OCI-M1 (cell line): ENCODE data around the gene DNAH2.
A peak's percentile ranks its signal among the peaks of the same experiment; 100 is the strongest.
"Not testable (repeated sequence)": the region's sequence is repeated elsewhere in the genome, so short reads cannot be mapped to it uniquely, and the experiment has no call there.

Experiments used
- DNase-seq: peaks from one replicate; lab custom pipeline; 2025; lab: John Stamatoyannopoulos, UW

The DNAH2 gene

DNA sequence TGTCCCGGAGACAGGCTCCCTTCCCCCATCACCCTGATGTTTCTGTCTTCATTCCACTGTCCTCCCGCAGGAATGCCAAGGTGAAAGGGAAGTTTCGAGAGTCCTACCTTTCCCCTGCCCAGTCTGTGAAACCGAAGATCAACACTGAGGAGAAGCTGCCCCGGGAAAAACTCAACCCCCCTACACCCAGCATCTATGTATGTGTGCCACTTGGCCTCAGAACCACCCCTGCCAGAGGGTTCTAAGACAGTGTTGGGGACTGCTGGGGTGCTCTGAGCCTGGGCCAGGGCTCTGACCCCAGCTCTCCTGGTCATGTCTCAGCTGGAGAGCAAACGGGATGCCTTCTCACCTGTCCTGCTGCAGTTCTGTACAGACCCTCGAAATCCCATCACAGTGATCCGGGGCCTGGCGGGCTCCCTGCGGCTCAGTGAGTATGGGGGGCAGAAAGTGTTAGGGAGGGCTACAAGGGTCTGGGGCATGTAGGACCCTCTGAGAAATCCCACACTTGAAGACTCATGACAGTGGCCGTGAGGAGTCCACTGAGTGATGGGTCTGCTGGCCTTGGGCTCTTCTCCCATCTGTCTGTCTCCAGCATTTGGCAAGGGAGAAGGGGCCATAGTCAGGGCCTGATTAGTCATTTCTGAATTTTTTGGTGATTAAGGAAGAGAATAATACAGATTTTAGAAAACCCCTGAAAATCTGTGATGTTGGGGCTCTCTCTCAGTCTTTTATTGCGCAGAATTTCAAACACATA, 132.4 kb downstream of the DNAH2 start:
- DNase-seq = no peak

DNA sequence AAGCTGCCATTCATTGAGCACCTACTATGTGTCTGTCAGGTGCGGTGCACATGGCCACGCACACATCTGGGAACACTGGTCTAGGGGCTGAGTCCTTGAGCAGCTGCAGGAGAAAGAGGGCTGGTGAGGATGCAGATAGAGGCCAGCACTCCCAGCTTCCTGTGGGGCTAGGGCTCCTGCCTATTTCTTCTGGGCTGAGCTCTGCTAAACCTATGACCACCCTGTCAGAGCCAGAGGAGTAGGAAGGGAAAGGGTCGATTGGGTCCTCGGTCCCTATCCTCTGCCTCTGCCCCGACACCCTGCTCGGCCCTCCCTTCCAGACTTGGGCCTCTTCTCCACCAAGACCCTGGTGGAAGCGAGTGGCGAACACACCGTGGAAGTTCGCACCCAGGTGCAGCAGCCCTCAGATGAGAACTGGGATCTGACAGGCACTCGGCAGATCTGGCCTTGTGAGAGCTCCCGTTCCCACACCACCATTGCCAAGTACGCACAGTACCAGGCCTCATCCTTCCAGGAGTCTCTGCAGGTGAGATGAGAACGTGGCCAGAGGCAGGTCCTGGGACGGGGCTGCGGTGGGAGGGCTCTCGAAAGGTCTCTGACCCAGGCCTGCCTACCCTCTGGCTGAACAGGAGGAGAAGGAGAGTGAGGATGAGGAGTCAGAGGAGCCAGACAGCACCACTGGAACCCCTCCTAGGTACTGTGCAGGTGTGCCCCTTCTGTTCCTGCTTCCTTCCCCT, 133.3 kb downstream of the DNAH2 start:
- DNase-seq = no peak

- DNase-seq = peak; percentile 82
Measured at GRCh38 chr17:7851438-7852261, 134.1 kb downstream of the DNAH2 start.

DNA sequence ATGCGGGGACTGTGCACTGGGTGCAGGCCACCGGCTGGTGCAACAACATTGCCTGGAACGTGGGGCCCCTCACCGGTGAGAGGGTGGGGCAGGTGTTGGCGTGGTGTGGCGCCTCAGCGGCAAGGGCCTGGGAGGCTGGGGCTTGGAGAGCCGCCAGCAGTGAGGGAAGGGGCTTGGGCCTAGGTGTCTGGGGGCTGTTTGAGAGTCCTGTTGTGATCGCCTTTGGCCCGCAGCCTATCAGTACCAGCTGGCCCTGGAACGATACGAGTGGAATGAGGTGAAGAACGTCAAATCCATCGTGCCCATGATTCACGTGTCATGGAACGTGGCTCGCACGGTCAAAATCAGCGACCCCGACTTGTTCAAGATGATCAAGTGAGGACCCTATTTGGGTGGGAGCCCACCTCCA, 134.7 kb downstream of the DNAH2 start:
- no peak for DNase-seq

DNA sequence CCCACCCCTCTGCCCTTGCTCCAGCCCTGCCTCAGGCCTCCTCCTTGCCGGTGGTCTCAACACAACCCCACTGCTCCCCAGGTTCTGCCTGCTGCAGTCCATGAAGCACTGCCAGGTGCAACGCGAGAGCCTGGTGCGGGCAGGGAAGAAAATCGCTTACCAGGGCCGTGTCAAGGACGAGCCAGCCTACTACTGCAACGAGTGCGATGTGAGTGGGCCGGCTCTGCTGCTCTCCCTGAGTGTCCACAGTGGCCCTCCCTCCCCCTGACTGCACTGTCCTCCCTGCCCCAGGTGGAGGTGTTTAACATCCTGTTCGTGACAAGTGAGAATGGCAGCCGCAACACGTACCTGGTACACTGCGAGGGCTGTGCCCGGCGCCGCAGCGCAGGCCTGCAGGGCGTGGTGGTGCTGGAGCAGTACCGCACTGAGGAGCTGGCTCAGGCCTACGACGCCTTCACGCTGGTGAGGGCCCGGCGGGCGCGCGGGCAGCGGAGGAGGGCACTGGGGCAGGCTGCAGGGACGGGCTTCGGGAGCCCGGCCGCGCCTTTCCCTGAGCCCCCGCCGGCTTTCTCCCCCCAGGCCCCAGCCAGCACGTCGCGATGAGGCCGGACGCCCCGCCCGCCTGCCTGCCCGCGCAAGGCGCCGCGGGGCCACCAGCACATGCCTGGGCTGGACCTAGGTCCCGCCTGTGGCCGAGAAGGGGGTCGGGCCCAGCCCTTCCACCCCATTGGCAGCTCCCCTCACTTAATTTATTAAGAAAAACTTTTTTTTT, 135.6 kb downstream of the DNAH2 start:
- DNase-seq = no peak

GRCh38 chr17:7853691-7854038, 136.1 kb downstream of the DNAH2 start:
- DNase-seq = no peak

DNA sequence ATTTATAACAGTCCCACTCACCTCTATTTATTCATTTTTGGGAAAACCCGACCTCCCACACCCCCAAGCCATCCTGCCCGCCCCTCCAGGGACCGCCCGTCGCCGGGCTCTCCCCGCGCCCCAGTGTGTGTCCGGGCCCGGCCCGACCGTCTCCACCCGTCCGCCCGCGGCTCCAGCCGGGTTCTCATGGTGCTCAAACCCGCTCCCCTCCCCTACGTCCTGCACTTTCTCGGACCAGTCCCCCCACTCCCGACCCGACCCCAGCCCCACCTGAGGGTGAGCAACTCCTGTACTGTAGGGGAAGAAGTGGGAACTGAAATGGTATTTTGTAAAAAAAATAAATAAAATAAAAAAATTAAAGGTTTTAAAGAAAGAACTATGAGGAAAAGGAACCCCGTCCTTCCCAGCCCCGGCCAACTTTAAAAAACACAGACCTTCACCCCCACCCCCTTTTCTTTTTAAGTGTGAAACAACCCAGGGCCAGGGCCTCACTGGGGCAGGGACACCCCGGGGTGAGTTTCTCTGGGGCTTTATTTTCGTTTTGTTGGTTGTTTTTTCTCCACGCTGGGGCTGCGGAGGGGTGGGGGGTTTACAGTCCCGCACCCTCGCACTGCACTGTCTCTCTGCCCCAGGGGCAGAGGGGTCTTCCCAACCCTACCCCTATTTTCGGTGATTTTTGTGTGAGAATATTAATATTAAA, 136.7 kb downstream of the DNAH2 start:
- no peak for DNase-seq

GRCh38 chr17:7854851-7855659, 137.5 kb downstream of the DNAH2 start, which contains the start of gene TMEM88:
TMEM88 (plus strand) TSS chr17:7855066; CDS start chr17:7855075, 9 bp downstream.
- DNase-seq = no peak

DNA sequence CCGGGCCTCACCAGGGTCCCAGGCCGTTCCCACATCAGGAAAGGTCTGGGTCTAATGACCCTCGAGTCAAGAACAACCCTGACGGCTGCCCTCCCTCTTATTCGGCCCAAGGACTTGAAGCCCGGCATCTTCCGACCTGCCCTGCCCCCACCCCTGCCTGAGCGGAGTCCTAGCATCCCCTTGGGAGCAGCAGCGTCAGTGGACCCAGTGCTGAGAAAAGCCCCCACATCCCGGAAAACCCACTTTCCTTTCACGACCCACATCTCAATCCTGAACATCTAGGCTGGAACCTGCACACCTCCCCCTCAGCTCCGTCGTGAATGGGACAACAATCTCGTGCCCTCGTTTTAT, 138.1 kb downstream of the DNAH2 start:
- no peak for DNase-seq

DNA sequence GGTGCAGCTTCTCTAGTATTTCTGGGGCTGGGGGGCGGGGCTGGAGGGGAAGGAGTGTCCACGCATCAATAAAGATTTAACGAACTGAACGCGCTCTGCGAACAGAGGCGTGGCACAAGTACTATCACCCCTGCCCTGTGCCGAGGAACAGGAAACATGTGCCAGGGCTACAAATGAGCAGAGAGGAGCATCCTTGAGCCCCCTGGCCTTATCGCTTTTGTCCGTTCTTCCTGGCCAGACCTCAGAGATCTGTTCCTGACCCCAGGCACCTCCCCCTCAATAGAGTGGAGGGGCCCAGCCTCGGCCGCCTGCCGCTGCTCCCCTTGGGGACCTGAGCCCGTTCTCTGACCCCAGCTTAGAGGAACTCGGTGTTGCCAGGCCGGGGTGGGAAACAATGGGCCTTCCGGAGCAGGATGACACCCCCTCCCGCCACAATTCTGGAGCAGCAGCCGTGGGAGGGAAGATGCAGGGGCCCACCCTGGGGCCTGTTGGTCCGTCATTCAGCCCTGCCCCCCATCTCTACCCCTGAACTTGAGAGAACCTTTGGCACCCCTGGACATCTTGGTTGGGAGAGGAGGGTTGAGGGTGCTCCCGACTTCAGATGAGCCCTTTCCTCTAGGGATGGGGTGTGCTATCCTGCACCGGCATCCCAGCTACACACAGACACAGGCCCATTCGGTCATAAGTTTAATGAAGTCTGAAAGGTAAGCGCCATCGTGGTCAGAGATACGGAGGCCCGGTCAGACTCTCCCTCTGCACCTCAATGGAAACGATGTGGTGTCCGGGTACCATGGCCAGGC, 138.7 kb downstream of the DNAH2 start:
- peak; percentile 90 for DNase-seq

DNA sequence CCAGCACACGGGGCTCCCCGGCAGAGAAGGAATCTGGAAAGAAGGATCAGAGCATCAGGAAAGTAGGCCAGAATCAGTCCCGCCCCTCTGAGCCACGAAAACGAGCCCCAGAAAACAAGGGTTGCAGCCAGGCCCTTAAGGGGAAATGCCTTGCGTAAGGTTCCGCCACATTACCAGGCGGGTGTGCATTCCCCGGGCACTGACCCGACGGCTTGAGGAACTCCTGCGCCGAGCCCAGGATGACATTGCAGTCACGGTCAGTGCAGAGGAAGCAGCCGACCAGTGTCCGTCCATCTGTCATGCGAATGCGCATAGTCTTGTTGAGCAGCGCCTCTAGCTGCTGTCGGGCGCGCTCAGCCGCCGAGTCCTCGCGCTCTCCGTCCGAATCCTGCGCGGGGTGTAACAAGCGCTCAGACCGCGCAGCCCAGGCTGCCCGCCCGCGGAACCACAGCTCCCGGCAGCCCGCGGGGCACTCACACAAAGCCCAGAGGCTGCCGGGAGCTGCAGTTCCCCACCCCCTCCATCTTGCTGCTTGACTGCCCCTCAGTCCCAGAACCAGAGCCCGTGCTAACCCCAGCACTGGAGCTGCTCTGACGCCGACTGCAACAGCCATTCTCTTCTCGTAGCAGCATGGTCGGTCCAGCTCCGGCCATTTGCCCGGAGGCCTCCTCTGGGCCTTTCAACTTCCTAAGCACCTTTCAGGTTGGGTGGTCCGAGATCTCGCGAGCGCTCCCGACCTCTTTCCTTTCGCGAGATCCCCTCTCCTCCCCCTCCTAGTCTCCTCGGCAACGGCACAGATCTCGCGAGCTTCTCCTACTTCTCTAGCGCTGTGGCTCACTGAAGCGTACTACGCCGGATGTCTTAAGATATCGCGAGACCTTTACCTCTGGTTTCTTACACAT, 139.5 kb downstream of the DNAH2 start, which contains the start of gene NAA38:
Gene NAA38, minus strand, starts transcription at position 749 of the 902 bp plus-strand sequence. Its CDS starts 96 bp downstream, at position 653.
- DNase-seq = peak; percentile 99

DNA sequence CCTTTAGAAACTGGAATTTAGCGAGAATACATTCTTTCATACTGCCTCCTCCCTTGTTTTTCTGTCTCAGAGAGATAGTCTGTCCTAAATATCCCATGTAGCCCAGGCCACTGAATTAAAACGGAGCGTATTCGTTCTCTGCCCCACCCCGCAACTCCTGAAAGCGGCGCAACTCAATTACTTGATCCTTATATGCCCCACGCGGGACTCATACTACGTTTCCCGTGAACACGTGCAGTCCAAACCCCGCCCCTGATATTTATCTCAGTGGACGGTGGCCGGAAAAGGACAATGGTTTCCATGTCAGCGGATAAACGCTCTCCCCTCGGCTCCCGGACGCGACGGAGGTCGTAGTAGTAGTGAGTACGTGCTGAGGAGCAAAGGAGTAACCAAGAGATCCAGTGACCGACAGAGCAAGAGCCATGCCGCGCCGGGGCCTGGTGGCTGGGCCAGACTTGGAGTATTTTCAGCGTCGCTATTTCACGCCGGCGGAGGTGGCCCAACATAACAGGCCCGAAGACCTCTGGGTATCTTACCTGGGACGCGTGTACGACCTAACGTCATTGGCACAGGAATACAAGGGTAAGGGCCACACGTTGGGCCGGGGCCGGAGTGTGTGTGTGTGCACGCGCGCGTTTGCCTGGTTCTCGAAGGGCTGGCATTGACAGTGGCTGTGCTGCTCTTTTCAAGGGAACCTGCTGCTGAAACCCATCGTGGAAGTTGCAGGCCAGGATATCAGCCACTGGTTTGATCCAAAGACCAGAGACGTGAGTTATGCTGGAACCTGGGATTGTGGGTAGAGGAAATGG, 140.4 kb downstream of the DNAH2 start, which contains the start of gene CYB5D1:
Gene CYB5D1, plus strand, starts transcription at position 291 of the 809 bp plus-strand sequence. Its CDS starts 132 bp downstream, at position 423.
- peak; percentile 99 for DNase-seq

DNA sequence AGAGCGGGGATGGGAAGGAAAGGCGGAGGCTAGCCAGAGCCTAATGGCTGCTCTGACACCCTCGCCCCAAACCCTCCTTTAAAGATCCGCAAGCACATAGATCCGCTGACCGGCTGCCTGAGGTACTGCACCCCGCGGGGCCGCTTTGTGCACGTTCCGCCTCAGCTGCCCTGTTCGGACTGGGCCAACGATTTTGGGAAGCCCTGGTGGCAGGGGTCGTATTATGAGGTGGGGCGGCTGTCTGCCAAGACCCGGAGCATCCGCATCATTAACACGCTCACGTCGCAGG, 140.9 kb downstream of the DNAH2 start:
- peak; percentile 74 for DNase-seq

- no peak for DNase-seq
Measured at GRCh38 chr17:7859028-7859427, 141.5 kb downstream of the DNAH2 start.

- DNase-seq = peak; percentile 69
Measured at GRCh38 chr17:7862692-7863437, 145.3 kb downstream of the DNAH2 start.

DNA sequence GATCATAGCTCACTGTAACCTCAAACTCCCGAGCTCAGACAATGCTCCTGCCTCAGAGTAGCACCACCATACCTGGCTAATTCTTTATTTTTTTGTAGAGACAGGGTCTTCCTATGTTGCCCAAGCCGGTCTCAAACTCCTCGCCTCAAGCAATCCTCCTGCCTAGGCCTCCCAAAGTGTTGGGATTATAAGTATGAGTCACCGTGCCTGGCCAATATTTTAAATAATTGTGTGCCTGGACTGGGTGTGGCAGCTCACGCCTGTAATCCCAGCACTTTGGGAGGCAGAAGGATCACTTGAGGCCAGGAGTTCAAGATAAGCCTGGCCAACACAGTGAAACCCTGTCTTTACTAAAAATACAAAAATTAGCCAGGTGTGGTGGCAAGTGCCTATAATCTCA, 146.8 kb downstream of the DNAH2 start:
- not testable (repeated sequence) for DNase-seq
